GM21367 (cell line): Measurements from ENCODE around the gene SYNE1.
"Not testable (repeated sequence)": the region's sequence is repeated elsewhere in the genome, so short reads cannot be mapped to it uniquely, and the experiment has no call there.

Experiments used
- ATAC-seq: cut with Tn5 transposase; IDR thresholded peaks from one replicate; pipeline ENCODE4 v1.9.1; 2021; ENCODE audit not compliant: unreplicated experiment

The SYNE1 gene

DNA sequence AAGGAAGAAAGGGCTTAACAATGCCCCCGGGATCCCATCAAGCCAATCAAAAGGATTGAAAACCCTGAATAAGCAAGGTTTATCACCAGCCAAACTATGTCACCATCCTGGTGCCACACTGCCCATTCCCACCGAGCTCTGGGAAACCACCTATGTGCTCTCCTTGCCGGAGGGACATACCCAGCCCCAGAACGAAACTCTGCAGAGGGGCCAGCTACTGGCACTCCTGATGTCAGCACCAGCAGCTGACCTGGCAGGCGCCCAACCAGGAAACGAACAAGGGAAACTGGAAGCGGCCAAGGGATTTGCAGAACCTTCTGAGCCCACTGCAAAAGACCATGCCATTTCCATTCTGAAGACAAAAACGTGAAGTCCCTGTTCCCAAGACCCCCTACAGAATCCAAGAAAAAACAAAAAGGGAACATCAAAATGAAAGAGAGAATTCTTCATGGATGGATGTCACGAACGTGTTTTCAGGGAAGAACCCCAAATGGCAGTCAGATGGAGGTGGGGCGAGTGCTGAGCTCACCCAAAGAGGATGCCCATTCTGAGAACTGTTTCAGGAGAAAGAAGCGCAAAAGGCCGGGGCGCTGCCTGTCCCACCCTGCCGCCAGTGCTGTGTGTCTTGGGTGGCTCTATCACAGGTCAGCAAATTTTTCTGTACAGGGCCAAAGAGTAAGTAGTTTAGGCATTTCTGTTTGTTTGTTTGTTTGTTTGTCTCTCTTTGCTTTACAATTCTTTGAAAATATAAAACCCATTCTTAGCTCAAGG, 524.5 kb downstream of the SYNE1 start:
- ATAC-seq, result no peak

- ATAC-seq, result no peak
Observed at GRCh38 chr6:152110886-152111820, 526.0 kb downstream of the SYNE1 start.

GRCh38 chr6:152107973-152108372, 529.2 kb downstream of the SYNE1 start:
- ATAC-seq, result no peak

GRCh38 chr6:152100183-152100618, 537.0 kb downstream of the SYNE1 start:
- ATAC-seq, result no peak

- no peak for ATAC-seq
Observed at GRCh38 chr6:152099446-152100182, 537.5 kb downstream of the SYNE1 start.

DNA sequence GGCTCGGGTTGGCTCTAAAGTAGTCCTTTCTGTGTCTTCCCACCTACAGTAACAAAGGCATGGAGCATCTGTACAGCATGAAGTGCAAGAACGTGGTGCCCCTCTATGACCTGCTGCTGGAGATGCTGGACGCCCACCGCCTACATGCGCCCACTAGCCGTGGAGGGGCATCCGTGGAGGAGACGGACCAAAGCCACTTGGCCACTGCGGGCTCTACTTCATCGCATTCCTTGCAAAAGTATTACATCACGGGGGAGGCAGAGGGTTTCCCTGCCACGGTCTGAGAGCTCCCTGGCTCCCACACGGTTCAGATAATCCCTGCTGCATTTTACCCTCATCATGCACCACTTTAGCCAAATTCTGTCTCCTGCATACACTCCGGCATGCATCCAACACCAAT, 538.5 kb downstream of the SYNE1 start:
- no peak for ATAC-seq

- no peak for ATAC-seq
Observed at GRCh38 chr6:152096863-152097496, 540.2 kb downstream of the SYNE1 start.

- no peak for ATAC-seq
Observed at GRCh38 chr6:152094992-152095592, 542.1 kb downstream of the SYNE1 start.

- ATAC-seq, result no peak
Observed at GRCh38 chr6:152094276-152094675, 542.9 kb downstream of the SYNE1 start.

DNA sequence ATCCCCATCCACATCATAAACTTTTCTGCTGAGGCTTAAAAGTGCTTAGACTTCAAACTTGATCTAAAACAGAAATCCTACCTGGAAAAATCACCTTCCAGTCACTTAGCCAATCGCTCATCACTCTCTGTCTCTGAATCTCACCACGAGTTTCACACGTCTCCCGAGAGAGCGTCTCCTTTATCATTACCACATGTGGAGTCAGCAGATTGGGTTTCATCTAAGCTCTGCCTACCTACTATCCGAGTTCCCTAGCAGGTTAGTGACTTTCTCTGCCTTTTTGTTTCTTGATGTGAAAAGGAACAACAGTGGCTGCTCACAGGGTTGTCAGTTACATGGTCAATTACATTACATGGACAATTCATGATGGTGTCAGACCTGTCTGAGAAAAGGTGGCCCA, 543.5 kb downstream of the SYNE1 start:
- ATAC-seq, result no peak

DNA sequence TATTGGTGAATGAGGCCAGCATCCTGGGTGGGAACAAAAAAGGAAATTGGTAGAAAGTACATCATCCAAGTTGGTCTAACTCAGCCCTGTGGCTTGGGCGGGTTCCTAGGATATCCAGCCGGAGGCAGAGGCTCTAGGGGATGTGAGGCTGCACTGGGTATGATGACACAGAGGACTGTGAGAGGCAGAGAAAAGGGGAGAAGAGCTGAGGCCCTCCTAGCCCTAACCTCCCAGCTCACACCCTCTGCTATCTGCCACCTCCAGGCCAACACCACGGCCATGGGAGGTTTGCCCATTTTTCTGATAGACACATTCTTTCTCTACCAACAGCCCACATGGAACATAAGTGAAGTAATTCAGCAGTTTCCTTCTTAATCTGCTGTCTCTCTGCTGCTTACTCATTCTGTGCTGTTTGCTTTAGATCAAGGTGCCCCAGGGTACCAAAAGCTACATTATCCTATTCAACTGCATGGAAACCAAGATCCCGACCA, 545.3 kb downstream of the SYNE1 start:
- ATAC-seq, result no peak

GRCh38 chr6:152091201-152091600, 546.0 kb downstream of the SYNE1 start:
- no peak for ATAC-seq

DNA sequence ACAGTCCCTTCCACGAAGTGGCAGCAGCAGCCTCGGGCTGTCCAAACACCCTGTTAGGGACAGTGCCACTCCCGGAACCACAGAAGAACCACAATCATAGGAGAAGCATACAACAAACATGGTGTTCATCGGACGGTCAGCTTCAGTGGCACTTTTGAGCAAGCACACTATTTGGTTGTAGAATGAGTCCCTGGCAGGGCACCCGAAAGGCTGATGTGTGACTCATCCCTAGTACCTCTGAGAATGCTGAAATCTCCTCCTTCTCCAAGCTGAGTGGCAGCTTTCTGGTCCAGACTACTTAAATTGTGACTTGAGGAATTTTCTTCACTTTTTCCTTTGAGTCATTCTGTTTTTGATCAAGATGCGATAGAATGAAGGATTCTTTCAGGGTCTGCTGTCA, 547.2 kb downstream of the SYNE1 start:
- ATAC-seq, result no peak

- ATAC-seq, result no peak
Observed at GRCh38 chr6:152087701-152088100, 549.5 kb downstream of the SYNE1 start.

GRCh38 chr6:152087096-152087495, 550.1 kb downstream of the SYNE1 start:
- ATAC-seq, result no peak

DNA sequence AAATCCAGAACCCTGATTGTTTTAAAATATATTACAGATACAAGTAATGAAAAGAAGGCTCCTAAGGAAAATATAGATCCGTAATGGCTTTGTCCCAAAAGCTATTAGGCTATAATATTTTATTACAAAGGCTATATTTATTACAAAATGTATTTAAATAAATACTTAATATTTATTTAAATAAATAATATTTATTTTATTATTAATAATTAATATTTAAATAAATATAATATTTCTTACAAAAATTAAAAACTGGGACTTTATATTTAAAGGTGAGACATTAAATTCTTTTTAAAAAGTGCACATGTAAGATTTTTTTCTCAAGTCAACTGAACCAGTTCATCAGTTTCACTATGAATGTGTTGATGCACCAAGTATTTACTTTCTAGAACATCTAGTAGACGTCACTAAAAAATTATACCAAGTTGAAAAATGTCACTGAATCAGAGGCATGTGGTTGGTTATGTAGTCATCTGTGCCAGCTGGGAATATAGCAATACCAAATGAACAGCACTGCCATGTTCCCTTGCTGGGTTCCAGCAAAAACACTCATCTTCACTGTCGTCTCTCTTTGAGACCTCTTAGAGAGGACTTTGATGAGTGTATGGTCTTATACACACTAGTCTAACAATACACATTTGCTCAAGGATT, 550.8 kb downstream of the SYNE1 start:
- ATAC-seq, result no peak

GRCh38 chr6:152085451-152085921, 551.7 kb downstream of the SYNE1 start:
- ATAC-seq, result no peak

DNA sequence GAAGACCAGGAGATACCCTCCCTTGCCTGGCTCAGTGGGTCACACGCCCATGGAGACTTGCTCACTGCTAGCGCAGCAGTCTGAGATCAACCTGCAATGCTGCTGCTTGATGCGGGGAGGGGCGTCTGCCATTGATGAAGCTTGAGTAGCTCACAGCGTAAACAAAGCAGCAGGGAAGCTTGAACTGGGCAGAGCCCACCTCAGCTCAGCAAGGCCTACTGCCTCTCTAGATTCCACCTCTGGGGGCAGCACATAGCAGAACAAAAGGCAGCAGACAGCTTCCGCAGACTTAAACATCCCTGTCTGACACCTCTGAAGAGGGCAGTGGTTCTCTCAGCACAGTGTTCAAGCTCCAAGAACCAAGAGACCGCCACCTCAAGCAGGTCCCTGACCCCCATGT, 558.4 kb downstream of the SYNE1 start:
- ATAC-seq, result no peak

- ATAC-seq, result no peak
Observed at GRCh38 chr6:152078001-152078400, 559.2 kb downstream of the SYNE1 start.

- not testable (repeated sequence) for ATAC-seq
Observed at GRCh38 chr6:152076242-152076641, 560.9 kb downstream of the SYNE1 start.
